Keratinocyte (primary cell): ENCODE results near the gene WASF3. TPM values are rescaled to one million over a fixed set of nuclear protein-coding genes. Genes with fewer than 3 reads are reported as not detected.

ENCODE experiments used
- DNase-seq: peaks from one replicate; pipeline ENCODE4 v3.0.0-alpha.2; 2011; ENCODE audit warnings: low read depth, missing footprints, low spot score
- FAIRE-seq: peaks from 2 replicates; lab custom pipeline; 2011; peaks lifted over from hg19 to GRCh38; lab: Jason Lieb, UNC
- H2AFZ ChIP-seq: 2 replicates; pipeline ENCODE4 v1.6.0; 2012; ENCODE audit warnings: low read length, control low read depth, inconsistent platforms; ENCODE audit not compliant: control insufficient read depth
- H3K27ac ChIP-seq: 2 replicates; pipeline ENCODE4 v1.5.1; 2011; ENCODE audit warnings: low read length; ENCODE audit not compliant: control insufficient read depth, insufficient read depth
- H3K27me3 ChIP-seq: 3 replicates; pipeline ENCODE4 v1.6.0; 2011; ENCODE audit warnings: low read length; ENCODE audit not compliant: control insufficient read depth, insufficient read depth; ENCODE audit errors: extremely low read depth
- H3K36me3 ChIP-seq, 2 experiments: 2 replicates in 1 of 2; 3 replicates in 1 of 2; pipeline ENCODE4 v1.5.1; 2011; ENCODE audit warnings: low read length in 2 of 2, mild to moderate bottlenecking in 1 of 2; ENCODE audit not compliant: control insufficient read depth in 2 of 2, insufficient read depth in 2 of 2; ENCODE audit errors: extremely low read depth in 1 of 2
- H3K4me1 ChIP-seq: 3 replicates; pipeline ENCODE4 v1.5.1; 2011; ENCODE audit warnings: low read length; ENCODE audit not compliant: control insufficient read depth, insufficient read depth; ENCODE audit errors: extremely low read depth
- H3K4me2 ChIP-seq: 3 replicates; pipeline ENCODE4 v1.6.0; 2011; ENCODE audit warnings: low read depth, low read length; ENCODE audit not compliant: control insufficient read depth, insufficient read depth; ENCODE audit errors: extremely low read depth
- H3K4me3 ChIP-seq, 3 experiments: fragments of 200-600 bp in 1 of 3; sonication (generic) in 1 of 3; 2 replicates in 2 of 3; 3 replicates in 1 of 3; pipeline ENCODE4 v1.5.1; 2011 to 2016; ENCODE audit warnings: low read length in 3 of 3, mild to moderate bottlenecking in 3 of 3, control low read depth in 2 of 3, inconsistent platforms in 1 of 3, low read depth in 1 of 3, mixed read lengths in 1 of 3, mixed run types in 1 of 3, moderate library complexity in 1 of 3; ENCODE audit not compliant: control insufficient read depth in 2 of 3, insufficient read depth in 2 of 3; ENCODE audit errors: extremely low read depth in 1 of 3
- H3K79me2 ChIP-seq: 2 replicates; pipeline ENCODE4 v1.6.0; 2012; ENCODE audit warnings: low read length; ENCODE audit not compliant: control insufficient read depth, insufficient read depth
- H3K9ac ChIP-seq: 3 replicates; pipeline ENCODE4 v1.6.0; 2011; ENCODE audit warnings: low read length; ENCODE audit not compliant: control insufficient read depth, insufficient read depth; ENCODE audit errors: extremely low read depth
- H3K9me1 ChIP-seq: 3 replicates; pipeline ENCODE4 v1.6.0; 2011; ENCODE audit warnings: low read length; ENCODE audit not compliant: control insufficient read depth, insufficient read depth; ENCODE audit errors: extremely low read depth
- H3K9me3 ChIP-seq: 2 replicates; pipeline ENCODE4 v1.5.1; 2012; ENCODE audit warnings: low read depth, low read length; ENCODE audit not compliant: control insufficient read depth
- H4K20me1 ChIP-seq: 3 replicates; pipeline ENCODE4 v1.6.0; 2011; ENCODE audit warnings: low read length; ENCODE audit not compliant: control insufficient read depth, insufficient read depth; ENCODE audit errors: extremely low read depth
- CTCF ChIP-seq, 3 experiments: IDR thresholded peaks in 1 of 3; conservative IDR thresholded peaks in 1 of 3; optimal IDR thresholded peaks in 1 of 3; 2 replicates in 2 of 3; 3 replicates in 1 of 3; pipeline versions ENCODE3 to v1.5.1; 2011; ENCODE audit warnings: low read length in 3 of 3, mild to moderate bottlenecking in 3 of 3, moderate library complexity in 2 of 3, control low read depth in 1 of 3, inconsistent platforms in 1 of 3; ENCODE audit not compliant: insufficient read depth in 2 of 3; ENCODE audit errors: extremely low read depth in 1 of 3
- EZH2 ChIP-seq: IDR thresholded peaks from one replicate; pipeline ENCODE4 v1.6.1; 2012; ENCODE audit warnings: inconsistent platforms, mild to moderate bottlenecking, low read length, moderate library complexity
- dilution Hi-C: fragments of 300-500 bp; cut with MboI; formaldehyde crosslinking; loops from one replicate; pipeline ENCODE4 v1.7.0; 2020; ENCODE audit warnings: low sequenced_read_pairs; ENCODE audit not compliant: extremely low pct_ligation_motif_present
- polyA plus RNA-seq, 5 experiments: library from polyadenylated mRNA; depleted of rRNA in 3 of 5; stranded (reverse) in 3 of 5; stranded (forward) in 1 of 5; unstranded in 1 of 5; fragments of >200 nt; gene quantifications; 1 replicate in 1 of 5; 2 replicates in 3 of 5; 3 replicates in 1 of 5; pipeline versions ENCODE4 v1.2.1 to v1.2.3, GENCODE V29; 2011 to 2012; ENCODE audit warnings: missing spikeins in 2 of 5, low read depth in 1 of 5, low replicate concordance in 1 of 5

The WASF3 gene
- polyA plus RNA-seq, 1 donor (not counting 4 experiments of a cell fraction or from before 2014, with no cell fraction given) = 6.3 TPM

- dilution Hi-C loops = no loop called here
- TF ChIP-seq EZH2 (no peak), CTCF (optimal IDR thresholded peaks at IDR 0.05 in 1 of 3, IDR thresholded peaks at IDR 0.05 in 1 of 3, conservative IDR thresholded peaks at IDR 0.05 in 1 of 3; ENCODE audit: extremely low read depth in 1 of 3, insufficient read depth in 2 of 3, low read length in 3 of 3) (no peak)
- Histone ChIP-seq H3K27ac (no peak overlapping the region), H3K9ac (no peak overlapping the region), H3K27me3 (peaks cover 3% of the 10 kb centered on the region), H3K4me1 (no peaks in the 10 kb centered on the region), H4K20me1 (no peaks in the 10 kb centered on the region), H3K9me1 (no peaks in the 10 kb centered on the region), H3K9me3 (no peaks in the 10 kb centered on the region), H3K4me3 (no peak overlapping the region), H3K4me2 (no peak overlapping the region), H3K36me3 (no peaks in the 10 kb centered on the region), H3K79me2 (no peaks in the 10 kb centered on the region), H2AFZ (no peak overlapping the region)
- no peak for FAIRE-seq
- DNase-seq = no peak
These were observed 34.5 kb upstream of the WASF3 start for GRCh38 chr13:26523007-26523406.

- Histone ChIP-seq H3K9me3 (no peaks in the 10 kb centered on the region), H3K27me3 (no peaks in the 10 kb centered on the region), H3K4me1 (no peaks in the 10 kb centered on the region), H4K20me1 (no peaks in the 10 kb centered on the region), H3K4me3 (no peak overlapping the region), H3K27ac (no peak overlapping the region), H3K36me3 (no peaks in the 10 kb centered on the region), H3K9ac (no peak overlapping the region), H3K4me2 (no peak overlapping the region), H3K79me2 (no peaks in the 10 kb centered on the region), H2AFZ (no peak overlapping the region), H3K9me1 (no peaks in the 10 kb centered on the region)
- FAIRE-seq (no peak), DNase-seq (no peak)
- TF ChIP-seq EZH2 = no peak
- no peak for TF ChIP-seq CTCF (optimal IDR thresholded peaks at IDR 0.05 in 1 of 3, IDR thresholded peaks at IDR 0.05 in 1 of 3, conservative IDR thresholded peaks at IDR 0.05 in 1 of 3; ENCODE audit: extremely low read depth in 1 of 3, insufficient read depth in 2 of 3, low read length in 3 of 3)
- dilution Hi-C loops = no loop called here
These were observed 32.0 kb upstream of the WASF3 start for GRCh38 chr13:26525528-26525927.
